Neural cell (in vitro differentiated cells): ENCODE measurements around the gene FOXA3. TPM values are rescaled to one million over a fixed set of nuclear protein-coding genes. Genes with fewer than 3 reads are reported as not detected.
"Not testable (repeated sequence)": the region's sequence is repeated elsewhere in the genome, so short reads cannot be mapped to it uniquely, and the experiment has no call there.

Experiments used
- H2AFZ ChIP-seq: fragments of 200-600, 300-800 bp; sonication (generic), shearing (Covaris generic); 2 replicates; pipeline ENCODE4 v1.6.0; 2014; ENCODE audit warnings: low read depth, mild to moderate bottlenecking, antibody characterized with exemption, low read length, moderate library complexity
- H3F3A ChIP-seq: fragments of 200-600 bp; shearing (Covaris generic); 2 replicates; pipeline ENCODE4 v1.6.1; 2016; ENCODE audit warnings: mild to moderate bottlenecking, moderate library complexity, mixed read lengths, antibody characterized with exemption, low read length; ENCODE audit not compliant: insufficient read depth, poor library complexity, severe bottlenecking
- H3K27ac ChIP-seq: fragments of 200-600, 300-800 bp; sonication (generic), shearing (Covaris generic); 2 replicates; pipeline ENCODE4 v1.5.1; 2014; ENCODE audit warnings: mild to moderate bottlenecking, low read length, moderate library complexity
- H3K27me3 ChIP-seq: fragments of 300-800, 200-600 bp; sonication (generic), shearing (Covaris generic); 2 replicates; pipeline ENCODE4 v1.6.0; 2014; ENCODE audit warnings: mild to moderate bottlenecking, low read depth, low read length, moderate library complexity; ENCODE audit not compliant: insufficient read depth
- H3K36me3 ChIP-seq: fragments of 300-800, 200-600 bp; sonication (generic), shearing (Covaris generic); 2 replicates; pipeline ENCODE4 v1.5.1; 2014; ENCODE audit warnings: mild to moderate bottlenecking, antibody characterized with exemption, low read length, moderate library complexity; ENCODE audit not compliant: insufficient read depth
- H3K4me2 ChIP-seq: fragments of 300-800, 200-600 bp; sonication (generic), shearing (Covaris generic); 2 replicates; pipeline ENCODE4 v1.6.0; 2014; ENCODE audit warnings: mild to moderate bottlenecking, low read length
- H3K4me3 ChIP-seq: fragments of 300-800, 200-600 bp; sonication (generic), shearing (Covaris generic); 2 replicates; pipeline ENCODE4 v1.5.1; 2014; ENCODE audit warnings: mild to moderate bottlenecking, low read length, moderate library complexity
- H3K79me2 ChIP-seq: fragments of 200-600 bp; shearing (Covaris generic); replicated peaks from 2 replicates; pipeline ENCODE4 v1.6.0; 2014; ENCODE audit warnings: mild to moderate bottlenecking, low read length, moderate library complexity; ENCODE audit not compliant: insufficient read depth
- H3K9ac ChIP-seq: fragments of 300-800, 200-600 bp; sonication (generic), shearing (Covaris generic); 2 replicates; pipeline ENCODE4 v1.6.1; 2016; ENCODE audit warnings: mild to moderate bottlenecking, low read length, mixed read lengths
- H3K9me2 ChIP-seq: fragments of 200-600 bp; shearing (Covaris generic); 2 replicates; pipeline ENCODE4 v1.6.1; 2016; ENCODE audit warnings: mild to moderate bottlenecking, low read length, mixed read lengths; ENCODE audit not compliant: insufficient read depth
- H3K9me3 ChIP-seq: fragments of 200-600, 300-800 bp; sonication (generic), shearing (Covaris generic); 2 replicates; pipeline ENCODE4 v1.6.1; 2016; ENCODE audit warnings: mild to moderate bottlenecking, mixed run types, low read length, moderate library complexity, mixed read lengths
- H4K20me1 ChIP-seq: fragments of 200-600 bp; shearing (Covaris generic); 2 replicates; pipeline ENCODE4 v1.6.1; 2016; ENCODE audit warnings: mild to moderate bottlenecking, mixed run types; ENCODE audit not compliant: insufficient read depth
- EP300 ChIP-seq: fragments of 450-650 bp; conservative IDR thresholded peaks from 2 replicates; pipeline ENCODE4 v1.6.1; 2014; ENCODE audit warnings: antibody characterized with exemption, mild to moderate bottlenecking, moderate library complexity; ENCODE audit not compliant: poor library complexity, severe bottlenecking
- EZH2 ChIP-seq: fragments of 200-600, 300-800 bp; shearing (Covaris generic), sonication (generic); IDR thresholded peaks from 2 replicates; pipeline ENCODE4 v1.6.1; 2014; ENCODE audit warnings: antibody characterized with exemption, low read length, borderline replicate concordance, mild to moderate bottlenecking; ENCODE audit not compliant: insufficient read depth, poor library complexity, severe bottlenecking
- MXI1 ChIP-seq: fragments of 450-650 bp; conservative IDR thresholded peaks from 2 replicates; pipeline ENCODE4 v1.6.1; 2014; ENCODE audit warnings: antibody characterized with exemption, mild to moderate bottlenecking; ENCODE audit not compliant: poor library complexity, severe bottlenecking
- POLR2AphosphoS5 ChIP-seq: IDR thresholded peaks from 2 replicates; pipeline ENCODE4 v1.6.1; 2012
- RAD21 ChIP-seq: fragments of 450-650 bp; conservative IDR thresholded peaks from 2 replicates; pipeline ENCODE4 v1.6.1; 2014; ENCODE audit warnings: antibody characterized with exemption, mild to moderate bottlenecking, moderate library complexity
- SMC3 ChIP-seq: fragments of 450-650 bp; conservative IDR thresholded peaks from 2 replicates; pipeline ENCODE4 v1.6.1; 2014; ENCODE audit warnings: antibody characterized with exemption, mild to moderate bottlenecking, moderate library complexity; ENCODE audit not compliant: poor library complexity
- TAF1 ChIP-seq: IDR thresholded peaks from 2 replicates; pipeline ENCODE4 v1.6.1; 2012; ENCODE audit warnings: low read depth
- polyA plus RNA-seq: library from polyadenylated mRNA; depleted of rRNA; stranded (reverse); fragments of >200 nt; gene quantifications from 2 replicates; pipeline ENCODE4 v1.2.3, GENCODE V29; 2014
- TF ChIP-seq, protein P1 (sequence below): fragments of 450-650 bp; IDR thresholded peaks from 2 replicates; pipeline ENCODE4 v1.5.1; 2014; ENCODE audit warnings: antibody characterized with exemption, mild to moderate bottlenecking, moderate library complexity; ENCODE audit not compliant: poor library complexity, severe bottlenecking
- TF ChIP-seq, protein P2 (sequence below): IDR thresholded peaks from 2 replicates; pipeline ENCODE4 v1.6.1; 2012; ENCODE audit warnings: borderline replicate concordance

FOXA3 gene
- polyA plus RNA-seq, 1 donor from 2014 or later, result not detected

DNA sequence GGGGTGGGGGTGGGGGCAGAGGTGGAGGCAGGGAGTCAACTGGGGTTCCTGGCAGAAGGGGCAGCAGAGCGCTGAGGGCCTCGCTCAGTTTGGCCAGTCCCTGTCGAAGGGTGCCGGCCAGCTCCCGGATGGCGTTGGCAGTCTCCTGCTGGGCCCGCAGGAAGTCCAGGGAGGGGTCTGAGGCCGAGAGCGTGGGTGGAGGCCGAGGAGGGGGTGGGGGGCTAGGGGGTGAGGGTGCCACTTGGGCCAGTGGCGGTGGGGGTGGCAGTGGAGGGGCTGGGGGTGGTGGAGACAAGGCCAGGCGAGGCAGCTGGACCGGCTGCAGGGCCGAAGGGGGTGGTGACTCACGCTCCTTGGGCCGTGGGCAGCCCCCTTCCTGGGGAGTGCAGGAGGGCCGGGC, 26.8 kb downstream of the FOXA3 start:
- no peak overlapping the region for H3K9ac ChIP-seq
- H3K9me3 ChIP-seq, result no peaks in the 10 kb centered on the region
- no peak overlapping the region for H3K27ac ChIP-seq
- H3K27me3 ChIP-seq, result no peaks in the 10 kb centered on the region
- TF ChIP-seq RAD21, result no peak
- H3K79me2 ChIP-seq, result no peaks in the 10 kb centered on the region
- no peak overlapping the region for H3K4me3 ChIP-seq
- no peak overlapping the region for H2AFZ ChIP-seq
- no peaks in the 10 kb centered on the region for H3K36me3 ChIP-seq
- H4K20me1 ChIP-seq, result no peaks in the 10 kb centered on the region
- no peak overlapping the region for H3K4me2 ChIP-seq
- H3F3A ChIP-seq, result no peaks in the 10 kb centered on the region
- H3K9me2 ChIP-seq, result no peaks in the 10 kb centered on the region

- Histone ChIP-seq H3K4me3 (no peak overlapping the region), H3K79me2 (no peaks in the 10 kb centered on the region), H2AFZ (no peak overlapping the region), H3K9ac (no peak overlapping the region), H3K27me3 (no peaks in the 10 kb centered on the region), H3K9me3 (no peaks in the 10 kb centered on the region), H4K20me1 (no peaks in the 10 kb centered on the region), H3K4me2 (no peak overlapping the region), H3K9me2 (no peaks in the 10 kb centered on the region), H3K27ac (no peak overlapping the region), H3F3A (no peaks in the 10 kb centered on the region), H3K36me3 (no peaks in the 10 kb centered on the region)
- TF ChIP-seq EZH2, result no peak
- no peak for TF ChIP-seq EP300
- TF ChIP-seq, protein P1, sequence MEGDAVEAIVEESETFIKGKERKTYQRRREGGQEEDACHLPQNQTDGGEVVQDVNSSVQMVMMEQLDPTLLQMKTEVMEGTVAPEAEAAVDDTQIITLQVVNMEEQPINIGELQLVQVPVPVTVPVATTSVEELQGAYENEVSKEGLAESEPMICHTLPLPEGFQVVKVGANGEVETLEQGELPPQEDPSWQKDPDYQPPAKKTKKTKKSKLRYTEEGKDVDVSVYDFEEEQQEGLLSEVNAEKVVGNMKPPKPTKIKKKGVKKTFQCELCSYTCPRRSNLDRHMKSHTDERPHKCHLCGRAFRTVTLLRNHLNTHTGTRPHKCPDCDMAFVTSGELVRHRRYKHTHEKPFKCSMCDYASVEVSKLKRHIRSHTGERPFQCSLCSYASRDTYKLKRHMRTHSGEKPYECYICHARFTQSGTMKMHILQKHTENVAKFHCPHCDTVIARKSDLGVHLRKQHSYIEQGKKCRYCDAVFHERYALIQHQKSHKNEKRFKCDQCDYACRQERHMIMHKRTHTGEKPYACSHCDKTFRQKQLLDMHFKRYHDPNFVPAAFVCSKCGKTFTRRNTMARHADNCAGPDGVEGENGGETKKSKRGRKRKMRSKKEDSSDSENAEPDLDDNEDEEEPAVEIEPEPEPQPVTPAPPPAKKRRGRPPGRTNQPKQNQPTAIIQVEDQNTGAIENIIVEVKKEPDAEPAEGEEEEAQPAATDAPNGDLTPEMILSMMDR, result no peak
- TF ChIP-seq, protein P2, sequence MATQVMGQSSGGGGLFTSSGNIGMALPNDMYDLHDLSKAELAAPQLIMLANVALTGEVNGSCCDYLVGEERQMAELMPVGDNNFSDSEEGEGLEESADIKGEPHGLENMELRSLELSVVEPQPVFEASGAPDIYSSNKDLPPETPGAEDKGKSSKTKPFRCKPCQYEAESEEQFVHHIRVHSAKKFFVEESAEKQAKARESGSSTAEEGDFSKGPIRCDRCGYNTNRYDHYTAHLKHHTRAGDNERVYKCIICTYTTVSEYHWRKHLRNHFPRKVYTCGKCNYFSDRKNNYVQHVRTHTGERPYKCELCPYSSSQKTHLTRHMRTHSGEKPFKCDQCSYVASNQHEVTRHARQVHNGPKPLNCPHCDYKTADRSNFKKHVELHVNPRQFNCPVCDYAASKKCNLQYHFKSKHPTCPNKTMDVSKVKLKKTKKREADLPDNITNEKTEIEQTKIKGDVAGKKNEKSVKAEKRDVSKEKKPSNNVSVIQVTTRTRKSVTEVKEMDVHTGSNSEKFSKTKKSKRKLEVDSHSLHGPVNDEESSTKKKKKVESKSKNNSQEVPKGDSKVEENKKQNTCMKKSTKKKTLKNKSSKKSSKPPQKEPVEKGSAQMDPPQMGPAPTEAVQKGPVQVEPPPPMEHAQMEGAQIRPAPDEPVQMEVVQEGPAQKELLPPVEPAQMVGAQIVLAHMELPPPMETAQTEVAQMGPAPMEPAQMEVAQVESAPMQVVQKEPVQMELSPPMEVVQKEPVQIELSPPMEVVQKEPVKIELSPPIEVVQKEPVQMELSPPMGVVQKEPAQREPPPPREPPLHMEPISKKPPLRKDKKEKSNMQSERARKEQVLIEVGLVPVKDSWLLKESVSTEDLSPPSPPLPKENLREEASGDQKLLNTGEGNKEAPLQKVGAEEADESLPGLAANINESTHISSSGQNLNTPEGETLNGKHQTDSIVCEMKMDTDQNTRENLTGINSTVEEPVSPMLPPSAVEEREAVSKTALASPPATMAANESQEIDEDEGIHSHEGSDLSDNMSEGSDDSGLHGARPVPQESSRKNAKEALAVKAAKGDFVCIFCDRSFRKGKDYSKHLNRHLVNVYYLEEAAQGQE, result no peak
- no peak for TF ChIP-seq POLR2AphosphoS5
- no peak for TF ChIP-seq SMC3
- no peak for TF ChIP-seq RAD21
- no peak for TF ChIP-seq MXI1
- TF ChIP-seq TAF1, result no peak
Observed at GRCh38 chr19:45895519-45895972, 31.4 kb downstream of the FOXA3 start.

DNA sequence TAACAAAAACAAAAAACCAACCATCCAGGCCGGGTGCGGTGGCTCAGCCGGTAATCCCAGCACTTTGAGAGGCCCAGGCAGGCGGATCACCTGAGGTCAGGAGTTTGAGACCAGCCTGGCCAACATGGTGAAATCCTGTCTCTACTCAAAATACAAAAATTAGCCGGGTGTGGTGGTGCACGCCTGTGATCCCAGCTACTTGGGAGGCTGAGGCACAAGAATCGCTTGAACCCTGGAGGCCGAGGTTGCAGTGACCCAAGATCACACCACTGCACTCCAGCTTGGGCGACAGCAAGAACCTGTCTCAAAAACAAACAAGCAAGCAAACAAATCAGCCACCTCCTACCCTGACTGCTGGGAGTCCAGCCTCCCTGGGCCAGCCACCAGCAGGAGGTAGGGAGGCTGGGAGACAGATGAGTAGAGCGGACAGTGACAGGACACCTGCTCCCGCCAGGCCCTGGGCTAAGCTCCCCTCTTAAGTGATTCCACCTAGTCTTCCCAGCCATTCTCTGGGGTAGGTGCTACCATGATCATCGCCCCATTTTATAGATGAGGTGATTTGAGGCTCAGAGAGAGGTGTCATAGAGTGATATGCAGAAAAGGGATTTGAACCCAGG, 32.0 kb downstream of the FOXA3 start:
- H3K36me3 ChIP-seq, H3K9me3 ChIP-seq, H3K9ac ChIP-seq, H2AFZ ChIP-seq, H4K20me1 ChIP-seq, H3K9me2 ChIP-seq, H3K4me2 ChIP-seq, H3K79me2 ChIP-seq, H3K27me3 ChIP-seq, H3K27ac ChIP-seq, H3F3A ChIP-seq, H3K4me3 ChIP-seq: not testable (repeated sequence)
